GM12878 (cell line): ENCODE results near the gene ATXN2. TPM values are rescaled to one million over a fixed set of nuclear protein-coding genes. Genes with fewer than 3 reads are reported as not detected.

Experiments
- BCL11A ChIP-seq: IDR thresholded peaks from 2 replicates; pipeline ENCODE4 v1.6.1; 2011; ENCODE audit warnings: low read depth, low read length
- IKZF2 ChIP-seq, 2 experiments: fragments of 450-650 bp; IDR thresholded peaks; 2 replicates each; pipeline ENCODE4 v1.6.1; 2017; ENCODE audit warnings: mild to moderate bottlenecking in 2 of 2, moderate library complexity in 2 of 2
- POLR2AphosphoS2 ChIP-seq: IDR thresholded peaks from 2 replicates; pipeline ENCODE4 v1.6.1; 2011; ENCODE audit warnings: low read depth, mild to moderate bottlenecking, low read length, improper control_type of control experiment, moderate library complexity
- RB1 ChIP-seq: fragments of 450-650 bp; formaldehyde crosslinking; IDR thresholded peaks from 2 replicates; pipeline ENCODE4 v1.6.1; 2017; ENCODE audit warnings: mild to moderate bottlenecking, borderline replicate concordance
- RELA ChIP-seq: fragments of 450-650 bp; IDR thresholded peaks from 2 replicates; pipeline ENCODE4 v1.8.0; 2014; ENCODE audit warnings: borderline replicate concordance; ENCODE audit not compliant: partially characterized antibody
- RUNX3 ChIP-seq: IDR thresholded peaks from 2 replicates; pipeline ENCODE4 v1.6.1; 2012; ENCODE audit warnings: low read length, inconsistent platforms
- WRNIP1 ChIP-seq: IDR thresholded peaks from 2 replicates; pipeline ENCODE4 v1.6.1; 2011; ENCODE audit warnings: low read depth, low read length, improper control_type of control experiment, borderline replicate concordance
- polyA plus RNA-seq, 11 experiments: library from polyadenylated mRNA; depleted of rRNA in 4 of 11; unstranded in 6 of 11; stranded (reverse) in 5 of 11; fragments of >200 nt; fragmentation: Nextera tagmentation in 4 of 11; fragmentation: Illumina TruSeq in 1 of 11; extraction: Ambion mirVana in 4 of 11; extraction: Trizol in 1 of 11; gene quantifications; 1 replicate in 1 of 11; 2 replicates in 10 of 11; pipeline versions ENCODE4 v1.2.1 to v1.2.3, GENCODE V29; 2011 to 2016; ENCODE audit warnings: inconsistent platforms in 2 of 11, missing spikeins in 2 of 11, low read depth in 1 of 11
- total RNA-seq, 4 experiments: library from RNA; depleted of rRNA in 3 of 4; stranded (reverse); fragments of >200 nt in 3 of 4; fragmentation: Illumina TruSeq in 1 of 4; extraction: Trizol in 1 of 4; gene quantifications; 2 replicates each; pipeline versions ENCODE4 v1.2.1 to v1.2.3, GENCODE V29; 2013 to 2021
- TF ChIP-seq, protein P1 (sequence below): fragments of 450-650 bp; conservative IDR thresholded peaks from 2 replicates; pipeline ENCODE4 v1.6.1; 2017; ENCODE audit warnings: mild to moderate bottlenecking, moderate library complexity
- TF ChIP-seq, protein P2 (sequence below): fragments of 450-650 bp; IDR thresholded peaks from 2 replicates; pipeline ENCODE4 v1.6.1; 2017; ENCODE audit warnings: mild to moderate bottlenecking, moderate library complexity
- TF ChIP-seq, protein P3 (sequence below): fragments of 450-650 bp; IDR thresholded peaks from 2 replicates; pipeline ENCODE4 v1.6.1; 2016; ENCODE audit warnings: mild to moderate bottlenecking

ATXN2 gene
- total and polyA plus RNA-seq, 10 of the 15 experiments (the other 5 are each of a cell fraction or from before 2014, with no cell fraction given) = 8.8 to 31.5 (median 19.0) TPM

DNA sequence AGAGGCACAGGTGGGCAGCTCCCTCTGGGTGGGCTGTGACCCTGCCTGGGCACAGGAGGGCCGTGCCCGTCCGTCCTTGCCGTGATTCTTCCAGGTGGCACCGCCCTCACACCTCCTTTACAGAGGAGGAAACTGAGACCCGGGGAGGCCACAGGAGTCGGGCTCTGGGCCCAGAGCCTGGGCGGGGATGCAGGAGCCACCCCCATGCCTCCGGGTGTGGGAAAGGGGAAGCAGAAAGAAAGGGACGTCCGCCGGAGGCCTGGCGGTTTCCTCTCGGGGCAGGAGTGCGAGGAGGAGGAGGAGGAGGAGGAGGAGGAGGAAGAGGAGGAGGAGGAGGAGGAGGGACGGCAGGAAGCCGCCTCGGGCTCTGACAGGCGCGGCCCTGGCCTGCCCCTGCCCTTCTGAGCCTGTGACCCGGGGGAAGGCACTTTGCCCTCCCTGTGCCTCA is 170.4 kb downstream of the ATXN2 start (continued):
- TF ChIP-seq, protein P1, sequence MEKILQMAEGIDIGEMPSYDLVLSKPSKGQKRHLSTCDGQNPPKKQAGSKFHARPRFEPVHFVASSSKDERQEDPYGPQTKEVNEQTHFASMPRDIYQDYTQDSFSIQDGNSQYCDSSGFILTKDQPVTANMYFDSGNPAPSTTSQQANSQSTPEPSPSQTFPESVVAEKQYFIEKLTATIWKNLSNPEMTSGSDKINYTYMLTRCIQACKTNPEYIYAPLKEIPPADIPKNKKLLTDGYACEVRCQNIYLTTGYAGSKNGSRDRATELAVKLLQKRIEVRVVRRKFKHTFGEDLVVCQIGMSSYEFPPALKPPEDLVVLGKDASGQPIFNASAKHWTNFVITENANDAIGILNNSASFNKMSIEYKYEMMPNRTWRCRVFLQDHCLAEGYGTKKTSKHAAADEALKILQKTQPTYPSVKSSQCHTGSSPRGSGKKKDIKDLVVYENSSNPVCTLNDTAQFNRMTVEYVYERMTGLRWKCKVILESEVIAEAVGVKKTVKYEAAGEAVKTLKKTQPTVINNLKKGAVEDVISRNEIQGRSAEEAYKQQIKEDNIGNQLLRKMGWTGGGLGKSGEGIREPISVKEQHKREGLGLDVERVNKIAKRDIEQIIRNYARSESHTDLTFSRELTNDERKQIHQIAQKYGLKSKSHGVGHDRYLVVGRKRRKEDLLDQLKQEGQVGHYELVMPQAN = no peak
- TF ChIP-seq, protein P2, sequence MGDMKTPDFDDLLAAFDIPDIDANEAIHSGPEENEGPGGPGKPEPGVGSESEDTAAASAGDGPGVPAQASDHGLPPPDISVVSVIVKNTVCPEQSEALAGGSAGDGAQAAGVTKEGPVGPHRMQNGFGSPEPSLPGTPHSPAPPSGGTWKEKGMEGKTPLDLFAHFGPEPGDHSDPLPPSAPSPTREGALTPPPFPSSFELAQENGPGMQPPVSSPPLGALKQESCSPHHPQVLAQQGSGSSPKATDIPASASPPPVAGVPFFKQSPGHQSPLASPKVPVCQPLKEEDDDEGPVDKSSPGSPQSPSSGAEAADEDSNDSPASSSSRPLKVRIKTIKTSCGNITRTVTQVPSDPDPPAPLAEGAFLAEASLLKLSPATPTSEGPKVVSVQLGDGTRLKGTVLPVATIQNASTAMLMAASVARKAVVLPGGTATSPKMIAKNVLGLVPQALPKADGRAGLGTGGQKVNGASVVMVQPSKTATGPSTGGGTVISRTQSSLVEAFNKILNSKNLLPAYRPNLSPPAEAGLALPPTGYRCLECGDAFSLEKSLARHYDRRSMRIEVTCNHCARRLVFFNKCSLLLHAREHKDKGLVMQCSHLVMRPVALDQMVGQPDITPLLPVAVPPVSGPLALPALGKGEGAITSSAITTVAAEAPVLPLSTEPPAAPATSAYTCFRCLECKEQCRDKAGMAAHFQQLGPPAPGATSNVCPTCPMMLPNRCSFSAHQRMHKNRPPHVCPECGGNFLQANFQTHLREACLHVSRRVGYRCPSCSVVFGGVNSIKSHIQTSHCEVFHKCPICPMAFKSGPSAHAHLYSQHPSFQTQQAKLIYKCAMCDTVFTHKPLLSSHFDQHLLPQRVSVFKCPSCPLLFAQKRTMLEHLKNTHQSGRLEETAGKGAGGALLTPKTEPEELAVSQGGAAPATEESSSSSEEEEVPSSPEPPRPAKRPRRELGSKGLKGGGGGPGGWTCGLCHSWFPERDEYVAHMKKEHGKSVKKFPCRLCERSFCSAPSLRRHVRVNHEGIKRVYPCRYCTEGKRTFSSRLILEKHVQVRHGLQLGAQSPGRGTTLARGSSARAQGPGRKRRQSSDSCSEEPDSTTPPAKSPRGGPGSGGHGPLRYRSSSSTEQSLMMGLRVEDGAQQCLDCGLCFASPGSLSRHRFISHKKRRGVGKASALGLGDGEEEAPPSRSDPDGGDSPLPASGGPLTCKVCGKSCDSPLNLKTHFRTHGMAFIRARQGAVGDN = peak; percentile 39; the same call in 1 of the 2 replicates
- TF ChIP-seq IKZF2 (IDR thresholded peaks at IDR 0.05) (peak; percentile 63 to 71), BCL11A (no peak), RUNX3 (peak; percentile 41; the same call in 1 of the 2 replicates), POLR2AphosphoS2 (no peak), WRNIP1 (no peak), RELA (no peak), RB1 (no peak)
- TF ChIP-seq, protein P3, sequence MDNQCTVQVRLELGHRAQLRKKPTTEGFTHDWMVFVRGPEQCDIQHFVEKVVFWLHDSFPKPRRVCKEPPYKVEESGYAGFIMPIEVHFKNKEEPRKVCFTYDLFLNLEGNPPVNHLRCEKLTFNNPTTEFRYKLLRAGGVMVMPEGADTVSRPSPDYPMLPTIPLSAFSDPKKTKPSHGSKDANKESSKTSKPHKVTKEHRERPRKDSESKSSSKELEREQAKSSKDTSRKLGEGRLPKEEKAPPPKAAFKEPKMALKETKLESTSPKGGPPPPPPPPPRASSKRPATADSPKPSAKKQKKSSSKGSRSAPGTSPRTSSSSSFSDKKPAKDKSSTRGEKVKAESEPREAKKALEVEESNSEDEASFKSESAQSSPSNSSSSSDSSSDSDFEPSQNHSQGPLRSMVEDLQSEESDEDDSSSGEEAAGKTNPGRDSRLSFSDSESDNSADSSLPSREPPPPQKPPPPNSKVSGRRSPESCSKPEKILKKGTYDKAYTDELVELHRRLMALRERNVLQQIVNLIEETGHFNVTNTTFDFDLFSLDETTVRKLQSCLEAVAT = no peak
